MM.1S (cell line): ENCODE measurements around the gene GNG3.

Experiments used
- CTCF ChIP-seq: fragments of 300-600 bp; sonication (generic); IDR thresholded peaks from 2 replicates; pipeline ENCODE4 v1.5.1; 2016; ENCODE audit warnings: antibody characterized with exemption, low read length, mixed read lengths
- EZH2 ChIP-seq: fragments of 300-600 bp; sonication (generic); optimal IDR thresholded peaks from 2 replicates; pipeline ENCODE3; 2017; ENCODE audit warnings: low read depth, mild to moderate bottlenecking, antibody characterized with exemption, low read length, mixed read lengths
- EZH2phosphoT487 ChIP-seq: fragments of 300-600 bp; sonication (generic); IDR thresholded peaks from 2 replicates; pipeline ENCODE4 v1.6.1; 2018; ENCODE audit warnings: antibody characterized with exemption, low read length

- TF ChIP-seq CTCF = no peak
- TF ChIP-seq EZH2phosphoT487 = no peak
- no peak for TF ChIP-seq EZH2
These were observed 916 bp downstream of the GNG3 start for GRCh38 chr11:62708392-62708791.
